Measurements from ENCODE around the gene MYO18A.

The MYO18A gene

GRCh38 chr17:29145289-29146073 is 34.7 kb downstream of the MYO18A start:
- peak; percentile 71 to 81 for DNase-seq

GRCh38 chr17:29143894-29144293 is 36.3 kb downstream of the MYO18A start:
- DNase-seq = peak; percentile 61 to 62

GRCh38 chr17:29141514-29141876 is 38.7 kb downstream of the MYO18A start:
- DNase-seq = no peak

- peak; percentile 70 to 73 for DNase-seq
Measured at GRCh38 chr17:29140631-29141513, 39.3 kb downstream of the MYO18A start.

- peak; percentile 72 to 85 for DNase-seq
Measured at GRCh38 chr17:29140051-29140621, 40.1 kb downstream of the MYO18A start.

- DNase-seq = peak; percentile 51 to 69
Measured at GRCh38 chr17:29138971-29139691, 41.1 kb downstream of the MYO18A start.

GRCh38 chr17:29138184-29138955 is 41.8 kb downstream of the MYO18A start:
- peak in 1 of 2 donors; percentile 37 for DNase-seq

- DNase-seq = peak in 1 of 2 donors; percentile 21
Measured at GRCh38 chr17:29136998-29137730, 43.0 kb downstream of the MYO18A start.

GRCh38 chr17:29135464-29135863 is 44.7 kb downstream of the MYO18A start:
- no peak for DNase-seq

- DNase-seq = peak; percentile 10 to 40
Measured at GRCh38 chr17:29133121-29133713, 47.0 kb downstream of the MYO18A start.

- peak; percentile 23 to 48 for DNase-seq
Measured at GRCh38 chr17:29131814-29132682, 48.1 kb downstream of the MYO18A start.

GRCh38 chr17:29129731-29130130 is 50.5 kb downstream of the MYO18A start:
- DNase-seq = no peak

GRCh38 chr17:29127840-29128239 is 52.4 kb downstream of the MYO18A start:
- DNase-seq = no peak

GRCh38 chr17:29126268-29126930 is 53.8 kb downstream of the MYO18A start:
- peak; percentile 65 to 78 for DNase-seq

GRCh38 chr17:29125651-29126050 is 54.5 kb downstream of the MYO18A start:
- DNase-seq = no peak

GRCh38 chr17:29124925-29125273 is 55.3 kb downstream of the MYO18A start:
- no peak for DNase-seq

- DNase-seq = peak; percentile 73 to 76
Measured at GRCh38 chr17:29124135-29124924, 55.9 kb downstream of the MYO18A start.

- DNase-seq = no peak
Measured at GRCh38 chr17:29123111-29123510, 57.1 kb downstream of the MYO18A start.

All from inflammatory macrophage (primary cell).